Heart left ventricle (tissue), 13 donors: Measurements from ENCODE around the gene DDB1.

Experiments used
- POLR2A ChIP-seq, 2 donors: fragments of 450-650 bp; IDR thresholded peaks; one replicate each; pipeline ENCODE4 v1.6.1; 2017; ENCODE audit warnings: antibody characterized with exemption in 2 of 2, mild to moderate bottlenecking in 2 of 2, moderate library complexity in 2 of 2
- TF ChIP-seq, protein P1 (sequence below), 12 donors: fragments of 200-600 bp; sonication (generic) in 4 of 12; IDR thresholded peaks; one replicate each; pipeline versions ENCODE4 v1.5.0 to v1.8.0; 2018 to 2022; ENCODE audit warnings: antibody characterized with exemption in 12 of 12, mild to moderate bottlenecking in 5 of 12
- donor health status: ischemic (EF 13 %, LVEDD 7.1; RV severe dilation, severe dysfunction).
- donor health status: DM: no; HTN: yes; CAD: no.
- donor health status: DM: no; HTN: no; CAD: no.
- donor health status: ischemic (EF 25% LVEDD 6.9; RV normal size, moderate dysfunction).
- donor health status: ischemic (EF 25% LVEDD 5.7; RV mildly dilated, moderate dysfunction).
- donor health status: ischemic (EF 35%, LVEDD 5.7; RV mildly dilated, moderate dysfunction).
- donor health status: nonischemic (EF 11% LVEDD 7.7; RV severe dilation, severe dysfunction).
- donor health status: DM: yes; HTN: yes; CAD: no.
- donor health status: PGD.
- donor health status: ischemic (EF 29% LVEDD 5.4; RV normal size, mild dysfunction).
- donor health status: nonischemic (EF 23%, LVEDD 6.1; RV moderate dilation, normal function).

DNA sequence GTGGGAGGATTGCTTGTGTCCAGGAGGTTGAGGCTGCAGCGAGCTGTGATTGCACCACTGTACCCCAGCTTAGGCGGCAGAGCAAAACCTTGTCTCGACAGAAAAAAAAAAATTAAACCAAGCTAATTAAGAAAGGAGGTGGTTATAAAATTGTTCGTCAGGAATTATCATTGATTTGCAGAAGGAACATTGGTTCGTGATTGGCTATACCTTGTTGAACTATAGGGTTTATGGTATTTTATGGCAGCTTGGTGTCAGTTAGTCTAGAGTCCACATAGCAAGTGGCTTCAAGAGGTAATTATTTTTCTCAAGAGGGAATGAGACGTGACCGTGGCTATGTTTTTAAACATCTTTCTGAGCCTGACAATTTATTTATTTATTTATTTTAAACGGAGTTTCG lies 48.0 kb upstream of the DDB1 start:
- TF ChIP-seq, protein P1, sequence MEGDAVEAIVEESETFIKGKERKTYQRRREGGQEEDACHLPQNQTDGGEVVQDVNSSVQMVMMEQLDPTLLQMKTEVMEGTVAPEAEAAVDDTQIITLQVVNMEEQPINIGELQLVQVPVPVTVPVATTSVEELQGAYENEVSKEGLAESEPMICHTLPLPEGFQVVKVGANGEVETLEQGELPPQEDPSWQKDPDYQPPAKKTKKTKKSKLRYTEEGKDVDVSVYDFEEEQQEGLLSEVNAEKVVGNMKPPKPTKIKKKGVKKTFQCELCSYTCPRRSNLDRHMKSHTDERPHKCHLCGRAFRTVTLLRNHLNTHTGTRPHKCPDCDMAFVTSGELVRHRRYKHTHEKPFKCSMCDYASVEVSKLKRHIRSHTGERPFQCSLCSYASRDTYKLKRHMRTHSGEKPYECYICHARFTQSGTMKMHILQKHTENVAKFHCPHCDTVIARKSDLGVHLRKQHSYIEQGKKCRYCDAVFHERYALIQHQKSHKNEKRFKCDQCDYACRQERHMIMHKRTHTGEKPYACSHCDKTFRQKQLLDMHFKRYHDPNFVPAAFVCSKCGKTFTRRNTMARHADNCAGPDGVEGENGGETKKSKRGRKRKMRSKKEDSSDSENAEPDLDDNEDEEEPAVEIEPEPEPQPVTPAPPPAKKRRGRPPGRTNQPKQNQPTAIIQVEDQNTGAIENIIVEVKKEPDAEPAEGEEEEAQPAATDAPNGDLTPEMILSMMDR (IDR thresholded peaks at IDR 0.05) = no peak
- TF ChIP-seq POLR2A (IDR thresholded peaks at IDR 0.05) = no peak
